ENCODE results near the gene DEF6. TPM values are rescaled to one million over a fixed set of nuclear protein-coding genes. Genes with fewer than 3 reads are reported as not detected.

The DEF6 gene
- total RNA-seq, 3 donors from 2014 or later = 4.8 to 14.2 (median 14.1) TPM

DNA sequence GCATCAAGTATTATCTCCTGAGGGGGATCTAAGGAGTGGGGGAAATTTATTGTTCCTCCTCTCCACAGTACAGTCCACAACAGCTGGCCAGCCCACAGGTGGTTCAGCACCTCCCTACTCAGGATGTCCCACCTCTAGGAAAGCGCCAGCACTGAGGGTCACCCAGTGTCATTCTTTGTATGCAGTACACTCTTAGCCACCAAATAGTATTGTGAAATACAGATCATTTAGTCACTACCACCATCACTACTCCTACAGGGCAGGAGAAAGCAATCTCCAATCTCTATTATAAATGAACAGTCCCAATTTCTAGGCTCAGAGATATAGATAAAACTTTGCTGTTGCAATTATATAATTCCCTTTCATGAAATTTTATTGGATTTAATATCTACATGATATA is 44.4 kb upstream of the DEF6 start:
- no peak overlapping the region for H3K4me3 ChIP-seq
- no peak for DNase-seq (ENCODE audit: low spot score in 2 of 2)
- no peak for TF ChIP-seq POLR2A (IDR thresholded peaks at IDR 0.05)
- TF ChIP-seq, protein P1, sequence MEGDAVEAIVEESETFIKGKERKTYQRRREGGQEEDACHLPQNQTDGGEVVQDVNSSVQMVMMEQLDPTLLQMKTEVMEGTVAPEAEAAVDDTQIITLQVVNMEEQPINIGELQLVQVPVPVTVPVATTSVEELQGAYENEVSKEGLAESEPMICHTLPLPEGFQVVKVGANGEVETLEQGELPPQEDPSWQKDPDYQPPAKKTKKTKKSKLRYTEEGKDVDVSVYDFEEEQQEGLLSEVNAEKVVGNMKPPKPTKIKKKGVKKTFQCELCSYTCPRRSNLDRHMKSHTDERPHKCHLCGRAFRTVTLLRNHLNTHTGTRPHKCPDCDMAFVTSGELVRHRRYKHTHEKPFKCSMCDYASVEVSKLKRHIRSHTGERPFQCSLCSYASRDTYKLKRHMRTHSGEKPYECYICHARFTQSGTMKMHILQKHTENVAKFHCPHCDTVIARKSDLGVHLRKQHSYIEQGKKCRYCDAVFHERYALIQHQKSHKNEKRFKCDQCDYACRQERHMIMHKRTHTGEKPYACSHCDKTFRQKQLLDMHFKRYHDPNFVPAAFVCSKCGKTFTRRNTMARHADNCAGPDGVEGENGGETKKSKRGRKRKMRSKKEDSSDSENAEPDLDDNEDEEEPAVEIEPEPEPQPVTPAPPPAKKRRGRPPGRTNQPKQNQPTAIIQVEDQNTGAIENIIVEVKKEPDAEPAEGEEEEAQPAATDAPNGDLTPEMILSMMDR (IDR thresholded peaks at IDR 0.05) = no peak
- TF ChIP-seq POLR2AphosphoS5 (IDR thresholded peaks at IDR 0.05) = no peak
- no peaks in the 10 kb centered on the region for H3K36me3 ChIP-seq
- H3K9me3 ChIP-seq = no peaks in the 10 kb centered on the region
- H3K4me1 ChIP-seq = no peaks in the 10 kb centered on the region
- intact Hi-C loops (cut with DNase I; ENCODE audit: low total_unique reads) = no loop called here
- H3K27ac ChIP-seq = no peak overlapping the region
- H3K27me3 ChIP-seq = no peaks in the 10 kb centered on the region

DNA sequence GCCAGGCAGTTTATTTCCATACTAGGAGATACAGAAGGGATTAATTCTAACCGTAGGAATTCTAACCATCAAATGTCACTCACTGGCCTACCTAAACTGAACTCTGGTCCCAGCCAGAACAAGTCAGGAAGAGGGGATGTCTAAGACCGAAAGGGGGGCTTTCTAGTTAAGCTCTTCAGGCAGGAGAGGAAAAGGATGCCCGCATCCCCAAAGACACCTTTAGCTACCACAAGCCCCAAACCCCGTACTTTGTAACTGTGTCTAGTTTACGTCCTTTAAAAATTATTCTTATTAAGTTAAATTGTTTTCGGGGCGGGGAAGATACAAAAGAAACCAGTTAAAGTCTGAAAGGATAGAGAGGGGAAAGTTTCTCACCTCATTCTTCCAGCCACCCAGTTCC is 39.3 kb upstream of the DEF6 start:
- intact Hi-C loops (cut with DNase I; ENCODE audit: low total_unique reads) = no loop called here
- DNase-seq (ENCODE audit: low spot score in 2 of 2) = no peak
- no peaks in the 10 kb centered on the region for H3K9me3 ChIP-seq
- H3K4me1 ChIP-seq = no peaks in the 10 kb centered on the region
- TF ChIP-seq, protein P1 (IDR thresholded peaks at IDR 0.05) = no peak
- TF ChIP-seq POLR2AphosphoS5 (IDR thresholded peaks at IDR 0.05) (no peak), POLR2A (IDR thresholded peaks at IDR 0.05) (no peak)
- peak overlapping the region in 1 of 2 donors; percentile 99 for H3K27ac ChIP-seq
- H3K36me3 ChIP-seq = no peaks in the 10 kb centered on the region
- H3K27me3 ChIP-seq = no peaks in the 10 kb centered on the region
- H3K4me3 ChIP-seq = peak overlapping the region; percentile 82 to 95 (median 85)

DNA sequence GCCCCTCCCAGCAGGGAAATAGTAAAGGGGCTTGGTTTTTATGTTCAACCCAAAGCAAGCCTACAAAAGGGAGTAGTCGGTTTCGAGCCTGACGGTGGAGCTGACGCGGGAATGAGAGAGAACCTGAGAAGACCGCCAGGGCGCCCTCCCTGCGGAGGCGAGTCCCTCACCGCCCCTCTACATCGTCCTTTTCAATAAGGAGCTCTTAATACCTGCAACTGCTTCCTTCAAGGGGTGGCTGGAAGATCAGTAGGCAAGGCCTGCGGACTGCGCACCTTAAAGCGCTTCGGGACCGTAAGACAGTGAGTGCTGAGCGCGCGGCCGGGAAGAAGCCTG is 38.8 kb upstream of the DEF6 start:
- Histone ChIP-seq H3K4me3 (peak overlapping the region; percentile 82 to 95 (median 85)), H3K4me1 (no peaks in the 10 kb centered on the region), H3K9me3 (no peaks in the 10 kb centered on the region), H3K36me3 (no peaks in the 10 kb centered on the region), H3K27ac (peak overlapping the region; percentile 99), H3K27me3 (no peaks in the 10 kb centered on the region)
- DNase-seq (ENCODE audit: low spot score in 2 of 2) = no peak
- TF ChIP-seq POLR2A (IDR thresholded peaks at IDR 0.05) (no peak), POLR2AphosphoS5 (IDR thresholded peaks at IDR 0.05) (no peak)
- TF ChIP-seq, protein P1 (IDR thresholded peaks at IDR 0.05) = no peak
- intact Hi-C loops (cut with DNase I; ENCODE audit: low total_unique reads) = no loop called here

DNA sequence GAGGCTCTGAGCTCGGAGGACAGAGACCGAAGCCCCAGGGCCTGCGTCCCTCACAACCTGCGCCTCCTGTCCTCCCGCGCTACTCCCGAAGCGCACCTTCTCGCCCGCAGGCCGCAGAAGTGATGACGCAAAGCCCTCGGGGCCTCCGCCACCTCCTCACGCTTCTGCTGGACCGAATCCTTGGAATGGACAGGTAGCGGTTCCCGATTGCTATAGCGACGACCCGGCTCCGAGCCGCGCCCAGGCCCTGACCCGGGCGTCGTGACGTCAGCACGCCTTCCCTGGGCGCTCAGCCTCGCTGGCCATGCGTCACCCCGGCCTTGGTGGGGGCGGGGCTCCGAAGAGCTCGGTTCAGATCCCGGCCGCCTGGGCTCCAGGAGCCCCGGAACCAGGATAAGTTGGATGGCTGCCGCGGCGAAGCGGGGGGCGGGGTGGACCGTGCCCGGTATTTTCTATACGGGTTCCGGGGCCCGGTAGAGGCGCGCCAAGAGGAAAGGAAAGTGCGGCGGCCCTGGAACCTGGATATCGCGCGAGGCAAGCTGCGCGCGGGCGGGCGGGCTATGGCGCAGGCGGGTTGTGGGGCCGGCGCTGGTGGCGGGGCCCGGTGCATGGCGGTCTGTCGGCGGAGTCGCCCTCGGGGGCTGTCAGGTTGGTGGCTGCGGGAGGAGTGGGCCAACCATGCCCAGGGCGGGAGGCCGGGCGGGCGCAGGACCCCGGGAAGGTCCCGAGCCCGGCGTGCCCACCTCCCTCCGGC is 38.2 kb upstream of the DEF6 start, which contains the start of gene ZNF76:
ZNF76 (plus strand) TSS at position 542 of the 754 bp plus-strand sequence. CDS start 21,417 bp downstream, outside the sequence.
- Histone ChIP-seq H3K27ac (peak within 1 kb of the TSS; percentile 99), H3K36me3 (no peaks in the 10 kb centered on the region), H3K4me3 (peak within 1 kb of the TSS; percentile 82 to 95 (median 85)), H3K9me3 (no peaks in the 10 kb centered on the region), H3K4me1 (no peaks in the 10 kb centered on the region), H3K27me3 (no peaks in the 10 kb centered on the region)
- peak; percentile 96 to 97 for DNase-seq (ENCODE audit: low spot score in 2 of 2)
- intact Hi-C loops (cut with DNase I; ENCODE audit: low total_unique reads) = no loop called here
- TF ChIP-seq POLR2A (IDR thresholded peaks at IDR 0.05) (peak; percentile 60), POLR2AphosphoS5 (IDR thresholded peaks at IDR 0.05) (peak; percentile 87 to 96 (median 90))
- TF ChIP-seq, protein P1 (IDR thresholded peaks at IDR 0.05) = peak; percentile 64 to 78 (median 72)

DNA sequence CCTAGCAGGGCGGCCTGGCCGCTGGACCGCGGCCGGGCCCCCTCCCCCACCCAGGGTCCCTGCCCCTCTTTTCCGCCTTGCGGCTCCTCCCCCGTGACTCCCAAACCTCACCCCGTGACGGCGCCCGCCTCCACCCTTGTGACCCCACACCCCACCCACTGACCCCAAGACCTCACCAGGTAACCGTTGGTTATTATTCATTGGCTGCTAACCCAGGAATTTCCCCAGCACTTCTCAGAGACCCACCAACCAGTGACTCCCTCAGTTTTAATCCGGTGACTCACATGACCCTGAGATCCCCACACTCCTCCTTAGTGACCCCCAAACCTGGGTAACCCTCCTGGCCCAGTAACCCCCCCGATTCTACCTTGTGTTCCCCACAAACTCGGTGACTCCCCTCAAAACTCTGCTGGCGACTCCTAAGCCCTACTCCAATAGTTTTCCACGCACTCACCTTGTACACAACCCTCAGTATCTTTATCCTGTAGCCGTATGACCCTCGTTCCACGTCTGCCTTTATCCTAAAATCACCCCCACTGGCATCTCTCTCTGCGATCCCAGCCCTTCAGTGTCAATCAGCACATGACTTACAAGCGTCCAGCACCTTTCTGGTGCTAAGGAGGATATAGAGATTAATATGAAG is 37.5 kb upstream of the DEF6 start:
- peak overlapping the region; percentile 82 to 95 (median 85) for H3K4me3 ChIP-seq
- H3K27ac ChIP-seq = peak overlapping the region; percentile 99
- intact Hi-C loops (cut with DNase I; ENCODE audit: low total_unique reads) = no loop called here
- H3K9me3 ChIP-seq = no peaks in the 10 kb centered on the region
- no peaks in the 10 kb centered on the region for H3K4me1 ChIP-seq
- peak; percentile 59 to 61 for DNase-seq (ENCODE audit: low spot score in 2 of 2)
- H3K36me3 ChIP-seq = no peaks in the 10 kb centered on the region
- H3K27me3 ChIP-seq = no peaks in the 10 kb centered on the region
- TF ChIP-seq POLR2AphosphoS5 (IDR thresholded peaks at IDR 0.05) (no peak), POLR2A (IDR thresholded peaks at IDR 0.05) (no peak)
- TF ChIP-seq, protein P1 (IDR thresholded peaks at IDR 0.05) = no peak
